Right lobe of liver (tissue), 4 donors: ENCODE data around the gene SRC.

ENCODE experiments used
- POLR2A ChIP-seq: fragments of 450-650 bp; IDR thresholded peaks from one replicate; pipeline ENCODE4 v1.6.1; 2017; ENCODE audit warnings: antibody characterized with exemption, mild to moderate bottlenecking
- TF ChIP-seq, protein P1 (sequence below), 4 donors: fragments of 200-600 bp in 3 of 4; fragments of 450-650 bp in 1 of 4; IDR thresholded peaks; one replicate each; pipeline versions ENCODE4 v1.5.1 to v1.8.0; 2016 to 2022; ENCODE audit warnings: antibody characterized with exemption in 4 of 4, mild to moderate bottlenecking in 2 of 4
- donor health status: DM: no; HTN: no; CAD: no.
- donor health status: DM: no; HTN: no; CAD: no.
- donor health status: DM: no; HTN: yes; CAD: no.

DNA sequence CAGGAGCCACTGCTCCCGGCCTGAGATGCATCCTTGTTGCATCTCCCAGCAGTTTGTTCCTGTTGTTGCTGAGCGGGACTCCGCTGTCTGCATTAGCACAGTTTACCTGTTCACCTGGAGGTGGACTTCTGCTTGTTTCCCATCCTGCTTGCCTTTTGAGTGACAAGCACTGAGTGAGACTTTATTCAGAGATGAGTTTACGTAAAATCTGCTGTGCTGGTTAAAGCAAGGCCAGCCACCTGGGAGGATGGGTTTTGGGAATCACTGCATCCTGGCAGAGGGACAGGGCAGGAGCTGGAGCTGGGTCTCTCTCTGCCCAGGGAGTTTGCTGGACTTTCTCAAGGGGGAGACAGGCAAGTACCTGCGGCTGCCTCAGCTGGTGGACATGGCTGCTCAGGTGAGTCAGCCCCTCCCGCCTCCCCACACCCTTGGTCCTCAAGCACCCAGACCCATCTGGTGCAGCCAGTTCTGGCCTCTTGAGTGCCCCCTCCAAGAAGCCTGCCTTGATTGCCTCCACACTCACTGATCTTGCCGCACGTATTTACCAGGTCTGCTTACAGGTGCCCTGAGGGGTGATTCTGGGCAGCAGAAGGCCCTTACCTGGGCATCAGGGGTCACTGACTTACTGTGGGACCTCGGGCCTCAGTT lies 55.5 kb downstream of the SRC start:
- TF ChIP-seq, protein P1, sequence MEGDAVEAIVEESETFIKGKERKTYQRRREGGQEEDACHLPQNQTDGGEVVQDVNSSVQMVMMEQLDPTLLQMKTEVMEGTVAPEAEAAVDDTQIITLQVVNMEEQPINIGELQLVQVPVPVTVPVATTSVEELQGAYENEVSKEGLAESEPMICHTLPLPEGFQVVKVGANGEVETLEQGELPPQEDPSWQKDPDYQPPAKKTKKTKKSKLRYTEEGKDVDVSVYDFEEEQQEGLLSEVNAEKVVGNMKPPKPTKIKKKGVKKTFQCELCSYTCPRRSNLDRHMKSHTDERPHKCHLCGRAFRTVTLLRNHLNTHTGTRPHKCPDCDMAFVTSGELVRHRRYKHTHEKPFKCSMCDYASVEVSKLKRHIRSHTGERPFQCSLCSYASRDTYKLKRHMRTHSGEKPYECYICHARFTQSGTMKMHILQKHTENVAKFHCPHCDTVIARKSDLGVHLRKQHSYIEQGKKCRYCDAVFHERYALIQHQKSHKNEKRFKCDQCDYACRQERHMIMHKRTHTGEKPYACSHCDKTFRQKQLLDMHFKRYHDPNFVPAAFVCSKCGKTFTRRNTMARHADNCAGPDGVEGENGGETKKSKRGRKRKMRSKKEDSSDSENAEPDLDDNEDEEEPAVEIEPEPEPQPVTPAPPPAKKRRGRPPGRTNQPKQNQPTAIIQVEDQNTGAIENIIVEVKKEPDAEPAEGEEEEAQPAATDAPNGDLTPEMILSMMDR (IDR thresholded peaks at IDR 0.05), result no peak
- TF ChIP-seq POLR2A, result no peak
